Left forelimb (tissue), 1 donor: ENCODE measurements around the gene MIR17HG.
"Not testable (repeated sequence)": the region's sequence is repeated elsewhere in the genome, so short reads cannot be mapped to it uniquely, and the experiment has no call there.

Experiments used
- DNase-seq: peaks from one replicate; pipeline ENCODE4 v3.0.0-alpha.2; 2018; ENCODE audit warnings: low spot score

MIR17HG gene

GRCh38 chr13:91347996-91348905 lies 764 bp downstream of the MIR17HG start:
- peak; percentile 64 for DNase-seq

- DNase-seq: peak; percentile 95
Observed at GRCh38 chr13:91348906-91349435, 1.5 kb downstream of the MIR17HG start.

- DNase-seq: no peak
Observed at GRCh38 chr13:91349992-91350911, 2.8 kb downstream of the MIR17HG start.

- DNase-seq: no peak
Observed at GRCh38 chr13:91351123-91351522, 3.6 kb downstream of the MIR17HG start.

- DNase-seq: no peak
Observed at GRCh38 chr13:91351980-91352379, 4.5 kb downstream of the MIR17HG start.

- DNase-seq: not testable (repeated sequence)
Observed at GRCh38 chr13:91352891-91353290, 5.4 kb downstream of the MIR17HG start.

- DNase-seq: no peak
Observed at GRCh38 chr13:91353494-91353893, 6.0 kb downstream of the MIR17HG start.

- no peak for DNase-seq
Observed at GRCh38 chr13:91355099-91355825, 7.8 kb downstream of the MIR17HG start.

- no peak for DNase-seq
Observed at GRCh38 chr13:91355826-91356710, 8.6 kb downstream of the MIR17HG start.

GRCh38 chr13:91356919-91357612 lies 9.6 kb downstream of the MIR17HG start:
- no peak for DNase-seq

GRCh38 chr13:91357613-91358386 lies 10.3 kb downstream of the MIR17HG start:
- no peak for DNase-seq

GRCh38 chr13:91358387-91358782 lies 10.9 kb downstream of the MIR17HG start:
- DNase-seq: no peak

GRCh38 chr13:91359111-91359510 lies 11.6 kb downstream of the MIR17HG start:
- DNase-seq: no peak

GRCh38 chr13:91359631-91360030 lies 12.1 kb downstream of the MIR17HG start:
- DNase-seq: no peak

GRCh38 chr13:91360246-91360751 lies 12.8 kb downstream of the MIR17HG start:
- no peak for DNase-seq

GRCh38 chr13:91361755-91362271 lies 14.3 kb downstream of the MIR17HG start:
- no peak for DNase-seq

- DNase-seq: no peak
Observed at GRCh38 chr13:91362908-91363307, 15.4 kb downstream of the MIR17HG start.

- no peak for DNase-seq
Observed at GRCh38 chr13:91368101-91368500, 20.6 kb downstream of the MIR17HG start.
